GM21717 (cell line): ENCODE measurements around the gene CALHM1.
"Not testable (repeated sequence)": the region's sequence is repeated elsewhere in the genome, so short reads cannot be mapped to it uniquely, and the experiment has no call there.

Experiments
- ATAC-seq: cut with Tn5 transposase; IDR thresholded peaks from one replicate; pipeline ENCODE4 v1.9.1; 2021; ENCODE audit warnings: mild to moderate bottlenecking, moderate library complexity; ENCODE audit not compliant: unreplicated experiment

Gene CALHM1

GRCh38 chr10:103433858-103434257, 24.8 kb downstream of the CALHM1 start:
- no peak for ATAC-seq

- ATAC-seq: no peak
Measured at GRCh38 chr10:103431902-103432301, 26.8 kb downstream of the CALHM1 start.

- ATAC-seq: no peak
Measured at GRCh38 chr10:103429647-103430046, 29.1 kb downstream of the CALHM1 start.

- no peak for ATAC-seq
Measured at GRCh38 chr10:103428989-103429643, 29.6 kb downstream of the CALHM1 start.

DNA sequence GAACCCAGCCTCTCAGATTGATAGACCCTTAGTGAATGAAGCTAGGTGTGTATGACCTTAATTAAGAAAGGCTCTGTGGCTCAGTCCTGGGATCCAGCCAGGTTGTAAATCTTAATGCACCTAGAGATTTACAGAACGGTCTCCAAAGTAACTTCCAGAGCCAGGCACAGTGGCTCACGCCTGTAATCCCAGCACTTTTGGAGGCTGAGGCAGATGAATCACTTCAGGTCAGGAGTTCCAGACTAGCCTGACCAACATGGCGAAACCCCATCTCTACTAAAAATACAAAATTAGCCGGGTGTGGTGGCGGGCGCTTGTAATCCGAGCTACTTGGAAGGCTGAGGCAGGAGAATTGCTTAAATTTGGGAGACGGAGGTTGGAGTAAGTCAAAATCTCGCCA, 30.8 kb downstream of the CALHM1 start:
- ATAC-seq: no peak

DNA sequence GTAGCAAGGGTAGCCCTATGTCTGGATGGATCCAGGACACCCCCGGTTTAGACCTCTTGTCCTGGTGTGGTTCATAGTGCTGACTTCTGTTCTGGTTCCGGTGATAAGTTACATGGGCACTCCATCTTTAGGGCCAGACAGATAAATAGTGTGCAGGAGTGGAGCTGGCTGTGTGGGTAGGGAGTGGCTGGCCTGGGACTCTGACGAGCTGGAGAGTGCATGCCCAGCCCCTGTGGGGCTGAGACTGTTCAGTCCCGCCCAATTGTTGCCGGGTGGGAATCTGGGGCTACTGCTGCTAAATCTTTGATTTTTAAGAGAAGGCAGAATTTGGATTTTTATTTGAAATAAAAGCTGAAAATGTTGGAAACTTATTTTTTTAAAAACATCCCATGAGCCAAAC, 35.0 kb downstream of the CALHM1 start:
- ATAC-seq: no peak

GRCh38 chr10:103419101-103419500, 39.6 kb downstream of the CALHM1 start:
- ATAC-seq: no peak

GRCh38 chr10:103417601-103418000, 41.1 kb downstream of the CALHM1 start:
- ATAC-seq: no peak

GRCh38 chr10:103417148-103417469, 41.6 kb downstream of the CALHM1 start:
- ATAC-seq: not testable (repeated sequence)

DNA sequence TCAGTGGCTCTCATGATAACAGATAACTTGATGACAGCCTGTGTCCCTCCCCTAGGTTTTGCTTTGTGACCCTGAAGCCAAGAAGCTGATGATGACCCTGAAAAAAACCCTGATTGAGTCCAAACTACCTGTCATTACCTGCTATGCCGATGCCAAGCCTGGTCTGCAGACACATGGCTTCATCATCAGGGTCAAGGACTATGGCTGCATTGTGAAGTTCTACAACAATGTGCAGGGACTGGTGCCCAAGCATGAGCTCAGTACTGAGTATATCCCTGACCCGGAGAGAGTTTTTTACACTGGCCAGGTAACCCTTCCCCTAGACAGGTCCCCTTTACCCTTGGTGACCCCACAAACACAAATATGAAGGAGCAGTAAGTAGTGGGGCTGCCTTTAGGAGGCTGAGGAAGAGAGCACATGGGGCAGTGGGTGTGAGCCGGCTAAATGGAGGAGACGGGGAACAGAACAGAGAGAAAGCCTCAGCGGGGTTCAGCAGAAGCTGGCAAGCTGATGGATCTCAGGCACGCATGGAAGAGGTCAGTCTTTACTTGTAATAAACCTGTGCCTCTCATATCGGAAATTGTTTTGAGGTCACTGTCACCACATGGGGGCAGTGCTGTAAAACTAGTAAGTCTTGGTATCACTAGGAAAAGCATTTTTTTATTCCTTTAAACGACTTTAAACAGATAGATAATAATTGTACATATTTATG, 42.1 kb downstream of the CALHM1 start:
- no peak for ATAC-seq

GRCh38 chr10:103415581-103415980, 43.1 kb downstream of the CALHM1 start:
- no peak for ATAC-seq

DNA sequence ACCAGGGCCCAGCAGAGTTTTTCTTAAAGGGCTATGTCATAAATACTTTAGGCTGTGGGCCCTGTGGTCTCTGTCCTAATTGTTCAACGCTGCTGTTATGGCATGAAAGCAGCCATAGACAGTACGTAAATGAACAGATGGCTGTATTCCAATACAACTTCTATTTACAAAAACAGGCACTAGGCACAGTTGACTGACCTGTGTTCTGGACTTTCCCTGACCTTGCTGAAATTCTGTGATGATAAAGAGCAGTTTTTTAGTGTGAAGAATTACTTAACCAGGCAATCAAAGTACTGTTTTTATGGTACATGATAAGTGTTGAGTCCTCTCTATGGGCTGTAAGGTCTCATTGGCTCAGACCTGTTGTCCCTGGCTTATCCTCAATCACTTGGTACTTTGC, 45.1 kb downstream of the CALHM1 start:
- ATAC-seq: no peak
